ENCODE results near the gene MDC1. TPM values are rescaled to one million over a fixed set of nuclear protein-coding genes. Genes with fewer than 3 reads are reported as not detected.

The MDC1 gene
- total RNA-seq, 5 donors from 2014 or later (not counting 1 experiment from before 2014, with no cell fraction given): 42.3 to 69.7 (median 53.4) TPM

- peak overlapping the region in 1 of 2 donors; percentile 27 for H3K27ac Mint-ChIP-seq
- no peak for ATAC-seq (replicated peaks in 1 of 4)
- no peaks in the 10 kb centered on the region for H3K9me3 Mint-ChIP-seq
- Histone ChIP-seq H3K27me3 (replicated peaks in 1 of 2; ENCODE audit: control insufficient read depth in 2 of 2, extremely low read depth in 1 of 2, insufficient read depth in 2 of 2, low read length in 1 of 2) (no peaks in the 10 kb centered on the region), H3K4me3 (ENCODE audit: control insufficient read depth in 1 of 2, extremely low read depth in 1 of 2, low read length in 1 of 2) (no peak overlapping the region), H3K9me3 (no peaks in the 10 kb centered on the region), H3K27ac (ENCODE audit: low read length) (no peak overlapping the region), H3K4me1 (ENCODE audit: control insufficient read depth in 1 of 2, extremely low read depth in 1 of 2, insufficient read depth in 2 of 2, low read length in 2 of 2) (peaks cover 15 to 49% of the 10 kb centered on the region in 2 experiments), H3K36me3 (ENCODE audit: control insufficient read depth in 2 of 2, extremely low read depth in 1 of 2, insufficient read depth in 1 of 2, low read length in 1 of 2) (peaks cover 0 to 49% of the 10 kb centered on the region in 2 donors)
- H3K4me3 Mint-ChIP-seq: no peak overlapping the region
- ChIA-PET CTCF (interaction anchor here (0.8 to 2.2 kb wide), 4 partner anchors 9 to 53 kb away, joined by 3 to 24 read pairs (median 4); no protein-coding TSS in a partner anchor), POLR2A (no interaction called here)
- peaks cover 31% of the 10 kb centered on the region for H3K36me3 Mint-ChIP-seq
- 98% methylated on average over 10 of the region's 12 CpGs for WGBS (ENCODE audit: insufficient coverage)
- no peaks in the 10 kb centered on the region for H3K27me3 Mint-ChIP-seq
- DNase-seq: no peak
- peaks cover 44 to 55% (median 47%) of the 10 kb centered on the region in 3 donors for H3K4me1 Mint-ChIP-seq
These were observed 15.3 kb upstream of the MDC1 start for GRCh38 chr6:30732237-30732943.

- H3K4me3 ChIP-seq (ENCODE audit: control insufficient read depth in 1 of 2, extremely low read depth in 1 of 2, low read length in 1 of 2): peak overlapping the region in 1 of 2 donors; percentile 6
- peaks cover 8 to 35% of the 10 kb centered on the region in 2 experiments for H3K4me1 ChIP-seq (ENCODE audit: control insufficient read depth in 1 of 2, extremely low read depth in 1 of 2, insufficient read depth in 2 of 2, low read length in 2 of 2)
- peak; percentile 67 to 89 (median 79) for DNase-seq
- peak; percentile 95 to 97 (median 97) for ATAC-seq (replicated peaks in 1 of 4)
- Mint-ChIP-seq H3K36me3 (peaks cover 27% of the 10 kb centered on the region), H3K27me3 (no peaks in the 10 kb centered on the region), H3K4me1 (peaks cover 31 to 46% (median 33%) of the 10 kb centered on the region in 3 donors), H3K27ac (peak overlapping the region; percentile 71 to 79), H3K4me3 (peak overlapping the region in 1 of 3 donors; percentile 56), H3K9me3 (no peaks in the 10 kb centered on the region)
- H3K27me3 ChIP-seq (replicated peaks in 1 of 2; ENCODE audit: control insufficient read depth in 2 of 2, extremely low read depth in 1 of 2, insufficient read depth in 2 of 2, low read length in 1 of 2): no peaks in the 10 kb centered on the region
- no peaks in the 10 kb centered on the region for H3K9me3 ChIP-seq
- ChIA-PET CTCF (interaction anchor here (0.6 to 2.2 kb wide), 31 partner anchors 8 to 356 kb away, joined by 3 to 24 read pairs (median 4); partner anchors contain the start of genes DHX16 (in 1 of the 2), MDC1 (in 1 of the 2), NRM (in 1 of the 2) and PRR3 (in 1 of the 2)), POLR2A (interaction anchor here in 1 of 2 donors (0.5 to 0.6 kb wide), 2 partner anchors 116 to 131 kb away, joined by 3 to 9 read pairs; no protein-coding TSS in a partner anchor)
- H3K27ac ChIP-seq (ENCODE audit: low read length): peak overlapping the region; percentile 28
- 23% methylated on average over 16 of the region's 30 CpGs for WGBS (ENCODE audit: insufficient coverage)
- peaks cover 4 to 60% of the 10 kb centered on the region in 2 donors for H3K36me3 ChIP-seq (ENCODE audit: control insufficient read depth in 2 of 2, extremely low read depth in 1 of 2, insufficient read depth in 1 of 2, low read length in 1 of 2)
These were observed 13.7 kb upstream of the MDC1 start for GRCh38 chr6:30730601-30731435.

- Histone ChIP-seq H3K27me3 (replicated peaks in 1 of 2; ENCODE audit: control insufficient read depth in 2 of 2, extremely low read depth in 1 of 2, insufficient read depth in 2 of 2, low read length in 1 of 2) (no peaks in the 10 kb centered on the region), H3K4me1 (ENCODE audit: control insufficient read depth in 1 of 2, extremely low read depth in 1 of 2, insufficient read depth in 2 of 2, low read length in 2 of 2) (peaks cover 4 to 40% of the 10 kb centered on the region in 2 experiments), H3K9me3 (no peaks in the 10 kb centered on the region), H3K36me3 (ENCODE audit: control insufficient read depth in 2 of 2, extremely low read depth in 1 of 2, insufficient read depth in 1 of 2, low read length in 1 of 2) (peaks cover 5 to 74% of the 10 kb centered on the region in 2 donors), H3K27ac (ENCODE audit: low read length) (no peak overlapping the region), H3K4me3 (ENCODE audit: control insufficient read depth in 1 of 2, extremely low read depth in 1 of 2, low read length in 1 of 2) (no peak overlapping the region)
- DNase-seq: no peak
- no CpG with 5 or more reads among the region's 7 CpGs for WGBS (ENCODE audit: insufficient coverage)
- POLR2A ChIA-PET: interaction anchor here (0.7 to 1.0 kb wide), 2 partner anchors 113 to 173 kb away, joined by 4 to 8 read pairs; no protein-coding TSS in a partner anchor
- Mint-ChIP-seq H3K4me3 (no peak overlapping the region), H3K36me3 (peaks cover 42% of the 10 kb centered on the region), H3K27ac (peak overlapping the region; percentile 76 to 81), H3K4me1 (peaks cover 40 to 60% (median 48%) of the 10 kb centered on the region in 3 donors), H3K9me3 (no peaks in the 10 kb centered on the region), H3K27me3 (no peaks in the 10 kb centered on the region)
- ATAC-seq (replicated peaks in 1 of 4): no peak
- CTCF ChIA-PET: no interaction called here
These were observed 11.0 kb upstream of the MDC1 start for GRCh38 chr6:30727920-30728553.

GRCh38 chr6:30726506-30727413 lies 9.7 kb upstream of the MDC1 start:
- no peaks in the 10 kb centered on the region for H3K9me3 Mint-ChIP-seq
- peaks cover 42% of the 10 kb centered on the region for H3K36me3 Mint-ChIP-seq
- ChIA-PET CTCF (interaction anchor here in 1 of 2 donors (0.7 kb wide), 1 partner anchor 361 kb away, joined by 3 read pairs; no protein-coding TSS in a partner anchor), POLR2A (no interaction called here)
- Histone ChIP-seq H3K9me3 (no peaks in the 10 kb centered on the region), H3K4me1 (ENCODE audit: control insufficient read depth in 1 of 2, extremely low read depth in 1 of 2, insufficient read depth in 2 of 2, low read length in 2 of 2) (peaks cover 10 to 52% of the 10 kb centered on the region in 2 experiments), H3K27me3 (replicated peaks in 1 of 2; ENCODE audit: control insufficient read depth in 2 of 2, extremely low read depth in 1 of 2, insufficient read depth in 2 of 2, low read length in 1 of 2) (no peaks in the 10 kb centered on the region), H3K4me3 (ENCODE audit: control insufficient read depth in 1 of 2, extremely low read depth in 1 of 2, low read length in 1 of 2) (no peak overlapping the region), H3K36me3 (ENCODE audit: control insufficient read depth in 2 of 2, extremely low read depth in 1 of 2, insufficient read depth in 1 of 2, low read length in 1 of 2) (peaks cover 9 to 77% of the 10 kb centered on the region in 2 donors), H3K27ac (ENCODE audit: low read length) (no peak overlapping the region)
- peaks cover 48 to 64% (median 56%) of the 10 kb centered on the region in 3 donors for H3K4me1 Mint-ChIP-seq
- H3K27ac Mint-ChIP-seq: peak overlapping the region; percentile 76 to 81
- ATAC-seq (replicated peaks in 1 of 4) (no peak), DNase-seq (no peak)
- no peaks in the 10 kb centered on the region for H3K27me3 Mint-ChIP-seq
- 94% methylated on average over 3 of the region's 11 CpGs for WGBS (ENCODE audit: insufficient coverage)
- no peak overlapping the region for H3K4me3 Mint-ChIP-seq

GRCh38 chr6:30725713-30726505 lies 8.8 kb upstream of the MDC1 start:
- Histone ChIP-seq H3K4me1 (ENCODE audit: control insufficient read depth in 1 of 2, extremely low read depth in 1 of 2, insufficient read depth in 2 of 2, low read length in 2 of 2) (peaks cover 11 to 50% of the 10 kb centered on the region in 2 experiments), H3K36me3 (ENCODE audit: control insufficient read depth in 2 of 2, extremely low read depth in 1 of 2, insufficient read depth in 1 of 2, low read length in 1 of 2) (peaks cover 9 to 77% of the 10 kb centered on the region in 2 donors), H3K27ac (ENCODE audit: low read length) (peak overlapping the region; percentile 39), H3K27me3 (replicated peaks in 1 of 2; ENCODE audit: control insufficient read depth in 2 of 2, extremely low read depth in 1 of 2, insufficient read depth in 2 of 2, low read length in 1 of 2) (no peaks in the 10 kb centered on the region), H3K4me3 (ENCODE audit: control insufficient read depth in 1 of 2, extremely low read depth in 1 of 2, low read length in 1 of 2) (no peak overlapping the region), H3K9me3 (no peaks in the 10 kb centered on the region)
- H3K9me3 Mint-ChIP-seq: no peaks in the 10 kb centered on the region
- DNase-seq (no peak), ATAC-seq (replicated peaks in 1 of 4) (no peak)
- ChIA-PET POLR2A (no interaction called here), CTCF (interaction anchor here in 1 of 2 donors (9.1 kb wide), 1 partner anchor 46 kb away, joined by 254 read pairs; no protein-coding TSS in a partner anchor)
- peaks cover 44% of the 10 kb centered on the region for H3K36me3 Mint-ChIP-seq
- peak overlapping the region; percentile 75 to 76 for H3K27ac Mint-ChIP-seq
- H3K27me3 Mint-ChIP-seq: no peaks in the 10 kb centered on the region
- H3K4me3 Mint-ChIP-seq: no peak overlapping the region
- peaks cover 48 to 62% (median 54%) of the 10 kb centered on the region in 3 donors for H3K4me1 Mint-ChIP-seq
- no CpG with 5 or more reads among the region's 3 CpGs for WGBS (ENCODE audit: insufficient coverage)
